ENCODE data around the gene C19orf47.

C19orf47 gene

GRCh38 chr19:40279761-40280607, 68.2 kb downstream of the C19orf47 start:
- no peak for DNase-seq

- DNase-seq, result no peak
These were observed 69.1 kb downstream of the C19orf47 start for GRCh38 chr19:40279120-40279551.

GRCh38 chr19:40278361-40279035, 69.7 kb downstream of the C19orf47 start:
- DNase-seq, result no peak

- DNase-seq, result no peak
These were observed 70.7 kb downstream of the C19orf47 start for GRCh38 chr19:40277356-40278059.

- no peak for DNase-seq
These were observed 73.3 kb downstream of the C19orf47 start for GRCh38 chr19:40274585-40275544.

GRCh38 chr19:40273469-40274360, 74.5 kb downstream of the C19orf47 start:
- DNase-seq, result no peak

- DNase-seq, result no peak
These were observed 75.9 kb downstream of the C19orf47 start for GRCh38 chr19:40272261-40272660.

GRCh38 chr19:40271706-40272105, 76.5 kb downstream of the C19orf47 start:
- no peak for DNase-seq

GRCh38 chr19:40270362-40271089, 77.7 kb downstream of the C19orf47 start:
- no peak for DNase-seq

Measured in cortex of kidney (tissue), 1 donor.